ENCODE measurements around the gene RAB11B.
"Not testable (repeated sequence)": the region's sequence is repeated elsewhere in the genome, so short reads cannot be mapped to it uniquely, and the experiment has no call there.

The RAB11B gene

GRCh38 chr19:8389891-8390616 lies at the start of gene RAB11B:
RAB11B (plus strand) TSS chr19:8390360; CDS start chr19:8390417, 57 bp downstream.
- Histone ChIP-seq H3K4me1 (ENCODE audit: control insufficient read depth, insufficient read depth, low read length) (peaks cover 14% of the 10 kb centered on the region), H3K36me3 (ENCODE audit: control insufficient read depth, insufficient read depth, low read length) (no peaks in the 10 kb centered on the region), H3K9ac (ENCODE audit: low read length) (peak within 1 kb of the TSS; percentile 95), H3K27me3 (ENCODE audit: control insufficient read depth, insufficient read depth, low read length) (no peaks in the 10 kb centered on the region), H3K27ac (ENCODE audit: low read depth, low read length) (peak within 1 kb of the TSS; percentile 100), H3K4me3 (ENCODE audit: low read length) (peak within 1 kb of the TSS; percentile 83)

GRCh38 chr19:8341504-8341903 lies 48.7 kb upstream of the RAB11B start:
- peaks cover 13% of the 10 kb centered on the region for H3K27me3 ChIP-seq (ENCODE audit: control insufficient read depth, insufficient read depth, low read length)
- H3K36me3 ChIP-seq (ENCODE audit: control insufficient read depth, insufficient read depth, low read length) = not testable (repeated sequence)

GRCh38 chr19:8342316-8342683 lies 47.9 kb upstream of the RAB11B start:
- Histone ChIP-seq H3K36me3 (ENCODE audit: control insufficient read depth, insufficient read depth, low read length) (no peaks in the 10 kb centered on the region), H3K9ac (ENCODE audit: low read length) (no peak overlapping the region), H3K4me3 (ENCODE audit: low read length) (no peak overlapping the region), H3K27me3 (ENCODE audit: control insufficient read depth, insufficient read depth, low read length) (peaks cover 10% of the 10 kb centered on the region), H3K4me1 (ENCODE audit: control insufficient read depth, insufficient read depth, low read length) (no peaks in the 10 kb centered on the region), H3K27ac (ENCODE audit: low read depth, low read length) (peak overlapping the region; percentile 12)

More at GRCh38 chr19:8341504-8341903, 48.7 kb upstream of the RAB11B start:
- not testable (repeated sequence) for H3K9ac ChIP-seq (ENCODE audit: low read length); H3K4me3 ChIP-seq (ENCODE audit: low read length); H3K4me1 ChIP-seq (ENCODE audit: control insufficient read depth, insufficient read depth, low read length); H3K27ac ChIP-seq (ENCODE audit: low read depth, low read length)

- peak within 1 kb of the TSS; percentile 24 for H3K27ac ChIP-seq (ENCODE audit: low read depth, low read length)
- no peak within 1 kb of the TSS for H3K9ac ChIP-seq (ENCODE audit: low read length)
- peaks cover 10% of the 10 kb centered on the region for H3K27me3 ChIP-seq (ENCODE audit: control insufficient read depth, insufficient read depth, low read length)
- no peaks in the 10 kb centered on the region for H3K4me1 ChIP-seq (ENCODE audit: control insufficient read depth, insufficient read depth, low read length)
- peak within 1 kb of the TSS; percentile 61 for H3K4me3 ChIP-seq (ENCODE audit: low read length)
- no peaks in the 10 kb centered on the region for H3K36me3 ChIP-seq (ENCODE audit: control insufficient read depth, insufficient read depth, low read length)
These were observed 47.3 kb upstream of the RAB11B start, which contains the start of gene KANK3 for GRCh38 chr19:8342684-8343482. KANK3 (minus strand) TSS chr19:8343262; CDS start chr19:8337828, 5,434 bp downstream.

- H3K4me3 ChIP-seq (ENCODE audit: low read length) = peak overlapping the region; percentile 61
- peaks cover 7% of the 10 kb centered on the region for H3K27me3 ChIP-seq (ENCODE audit: control insufficient read depth, insufficient read depth, low read length)
- H3K36me3 ChIP-seq (ENCODE audit: control insufficient read depth, insufficient read depth, low read length) = no peaks in the 10 kb centered on the region
- no peak overlapping the region for H3K27ac ChIP-seq (ENCODE audit: low read depth, low read length)
- no peak overlapping the region for H3K9ac ChIP-seq (ENCODE audit: low read length)
- no peaks in the 10 kb centered on the region for H3K4me1 ChIP-seq (ENCODE audit: control insufficient read depth, insufficient read depth, low read length)
These were observed 46.7 kb upstream of the RAB11B start for GRCh38 chr19:8343483-8343844.

- not testable (repeated sequence) for H3K4me1 ChIP-seq (ENCODE audit: control insufficient read depth, insufficient read depth, low read length); H3K27ac ChIP-seq (ENCODE audit: low read depth, low read length); H3K9ac ChIP-seq (ENCODE audit: low read length); H3K36me3 ChIP-seq (ENCODE audit: control insufficient read depth, insufficient read depth, low read length); H3K4me3 ChIP-seq (ENCODE audit: low read length); H3K27me3 ChIP-seq (ENCODE audit: control insufficient read depth, insufficient read depth, low read length)
These were observed 40.4 kb upstream of the RAB11B start for GRCh38 chr19:8349629-8350372.

- Histone ChIP-seq H3K36me3 (ENCODE audit: control insufficient read depth, insufficient read depth, low read length) (no peaks in the 10 kb centered on the region), H3K9ac (ENCODE audit: low read length) (no peak overlapping the region), H3K27ac (ENCODE audit: low read depth, low read length) (no peak overlapping the region), H3K4me3 (ENCODE audit: low read length) (no peak overlapping the region), H3K4me1 (ENCODE audit: control insufficient read depth, insufficient read depth, low read length) (no peaks in the 10 kb centered on the region), H3K27me3 (ENCODE audit: control insufficient read depth, insufficient read depth, low read length) (no peaks in the 10 kb centered on the region)
These were observed 37.9 kb upstream of the RAB11B start for GRCh38 chr19:8352134-8352827.

GRCh38 chr19:8352845-8353244 lies 37.3 kb upstream of the RAB11B start:
- H3K36me3 ChIP-seq (ENCODE audit: control insufficient read depth, insufficient read depth, low read length); H3K9ac ChIP-seq (ENCODE audit: low read length); H3K4me1 ChIP-seq (ENCODE audit: control insufficient read depth, insufficient read depth, low read length); H3K27me3 ChIP-seq (ENCODE audit: control insufficient read depth, insufficient read depth, low read length); H3K27ac ChIP-seq (ENCODE audit: low read depth, low read length); H3K4me3 ChIP-seq (ENCODE audit: low read length): not testable (repeated sequence)

GRCh38 chr19:8355631-8356402 lies 34.3 kb upstream of the RAB11B start:
- Histone ChIP-seq H3K27me3 (ENCODE audit: control insufficient read depth, insufficient read depth, low read length) (no peaks in the 10 kb centered on the region), H3K4me3 (ENCODE audit: low read length) (no peak overlapping the region), H3K4me1 (ENCODE audit: control insufficient read depth, insufficient read depth, low read length) (no peaks in the 10 kb centered on the region), H3K27ac (ENCODE audit: low read depth, low read length) (no peak overlapping the region), H3K36me3 (ENCODE audit: control insufficient read depth, insufficient read depth, low read length) (no peaks in the 10 kb centered on the region), H3K9ac (ENCODE audit: low read length) (no peak overlapping the region)

GRCh38 chr19:8357007-8357521 lies 33.1 kb upstream of the RAB11B start:
- no peak overlapping the region for H3K9ac ChIP-seq (ENCODE audit: low read length)
- H3K4me3 ChIP-seq (ENCODE audit: low read length) = no peak overlapping the region
- H3K4me1 ChIP-seq (ENCODE audit: control insufficient read depth, insufficient read depth, low read length) = peaks cover 4% of the 10 kb centered on the region
- no peaks in the 10 kb centered on the region for H3K36me3 ChIP-seq (ENCODE audit: control insufficient read depth, insufficient read depth, low read length)
- H3K27me3 ChIP-seq (ENCODE audit: control insufficient read depth, insufficient read depth, low read length) = no peaks in the 10 kb centered on the region
- no peak overlapping the region for H3K27ac ChIP-seq (ENCODE audit: low read depth, low read length)

GRCh38 chr19:8358948-8359347 lies 31.2 kb upstream of the RAB11B start:
- H3K4me1 ChIP-seq (ENCODE audit: control insufficient read depth, insufficient read depth, low read length) = peaks cover 14% of the 10 kb centered on the region
- H3K4me3 ChIP-seq (ENCODE audit: low read length) = no peak overlapping the region
- H3K27ac ChIP-seq (ENCODE audit: low read depth, low read length) = no peak overlapping the region
- H3K36me3 ChIP-seq (ENCODE audit: control insufficient read depth, insufficient read depth, low read length) = no peaks in the 10 kb centered on the region
- no peaks in the 10 kb centered on the region for H3K27me3 ChIP-seq (ENCODE audit: control insufficient read depth, insufficient read depth, low read length)
- H3K9ac ChIP-seq (ENCODE audit: low read length) = no peak overlapping the region

All from rectal smooth muscle tissue (tissue), 1 donor.